BJ (cell line): ENCODE data around the gene VOPP1. TPM values are rescaled to one million over a fixed set of nuclear protein-coding genes. Genes with fewer than 3 reads are reported as not detected.

ENCODE experiments used
- CTCF ChIA-PET: fragments of 350-600 bp; formaldehyde crosslinking; extraction: SDS; loops from one replicate; lab custom pipeline; 2021; ENCODE audit warnings: antibody characterized with exemption, inconsistent platforms; lab: Yijun Ruan, JAX
- POLR2A ChIA-PET: fragments of 300-600 bp; sonication (Branson Sonifier 250); formaldehyde crosslinking; extraction: SDS; loops from one replicate; lab custom pipeline; 2021; ENCODE audit warnings: antibody characterized with exemption; lab: Charles Lee
- DNase-seq: peaks from one replicate; pipeline ENCODE4 v3.0.0-alpha.2; 2011; ENCODE audit warnings: low read depth
- H3K27me3 ChIP-seq: 2 replicates; pipeline ENCODE4 v1.6.0; 2011; ENCODE audit warnings: low read length; ENCODE audit not compliant: control insufficient read depth, insufficient read depth
- H3K36me3 ChIP-seq: 2 replicates; pipeline ENCODE4 v1.5.1; 2011; ENCODE audit warnings: low read length; ENCODE audit not compliant: control insufficient read depth, insufficient read depth
- H3K4me3 ChIP-seq: 2 replicates; pipeline ENCODE4 v1.5.1; 2011; ENCODE audit warnings: low read depth, mild to moderate bottlenecking, control low read depth, low read length
- CTCF ChIP-seq: IDR thresholded peaks from 2 replicates; pipeline ENCODE4 v1.5.1; 2011; ENCODE audit warnings: low read depth, mild to moderate bottlenecking, control low read depth, inconsistent platforms, low read length, moderate library complexity; ENCODE audit not compliant: insufficient read depth
- polyA plus RNA-seq: library from polyadenylated mRNA; depleted of rRNA; stranded (reverse); fragments of >200 nt; gene quantifications from 2 replicates; pipeline ENCODE4 v1.2.3, GENCODE V29; 2011

The VOPP1 gene
- polyA plus RNA-seq, 1 experiment, result 83.7 TPM

DNA sequence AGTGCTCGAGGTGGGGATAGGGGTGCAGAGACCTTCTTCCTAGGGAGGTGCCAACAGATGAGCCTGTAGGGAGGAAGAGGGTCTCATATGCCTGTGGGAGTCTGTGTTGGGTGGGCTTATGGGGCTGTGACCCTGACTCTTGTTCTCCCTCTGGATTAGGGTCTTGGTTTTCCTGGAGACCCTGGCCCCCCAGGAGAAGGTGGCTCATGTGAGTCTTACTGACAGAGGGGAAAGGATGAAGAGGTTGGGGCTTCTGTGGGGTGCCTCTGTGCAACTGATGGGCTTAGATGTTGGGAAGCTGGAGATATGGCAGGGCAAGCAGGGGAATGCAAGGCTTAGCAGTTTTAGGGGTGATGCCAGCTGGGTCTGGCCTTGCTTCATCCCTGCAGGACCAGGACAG, 20.2 kb upstream of the VOPP1 start:
- POLR2A ChIA-PET, result no interaction called here
- TF ChIP-seq CTCF, result no peak
- H3K4me3 ChIP-seq, result no peak overlapping the region
- peaks cover 7% of the 10 kb centered on the region; the same call in 1 of the 2 replicates for H3K27me3 ChIP-seq
- DNase-seq, result no peak
- CTCF ChIA-PET, result interaction anchor here (0.7 to 2.0 kb wide), 2 partner anchors 19 to 245 kb away, joined by 4 to 10 read pairs; no protein-coding TSS in a partner anchor
- no peaks in the 10 kb centered on the region for H3K36me3 ChIP-seq

DNA sequence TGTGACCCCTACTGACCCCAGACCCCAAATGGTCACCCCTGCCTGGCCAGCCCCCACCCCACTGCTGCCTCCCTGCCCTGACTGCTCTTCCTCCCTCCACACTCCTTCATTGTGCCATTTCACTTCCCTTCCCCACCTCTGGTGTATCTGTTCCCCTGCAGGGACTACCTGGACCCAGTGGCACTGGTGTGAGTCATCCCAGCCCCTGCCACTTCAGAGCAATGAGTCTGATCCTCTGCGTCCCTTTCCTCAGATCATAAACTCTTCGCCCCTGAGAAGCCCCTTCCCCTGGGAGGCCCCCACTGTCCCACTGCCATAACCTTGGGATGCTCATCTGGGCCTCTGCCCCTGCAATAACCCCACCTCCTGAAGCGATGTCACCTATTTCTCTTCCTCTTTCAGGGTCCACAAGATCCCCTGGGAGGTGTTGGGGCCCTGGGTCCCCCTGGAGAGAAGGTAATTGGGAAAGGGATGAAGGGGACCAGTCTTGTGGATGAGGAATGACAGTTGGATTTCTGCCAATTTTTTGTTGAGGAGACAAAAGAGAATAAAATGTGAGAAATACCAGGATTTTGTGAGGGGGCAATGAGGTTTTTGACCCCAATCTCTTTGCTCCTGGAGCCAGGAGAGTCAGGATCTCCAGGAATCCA, 19.1 kb upstream of the VOPP1 start:
- TF ChIP-seq CTCF, result no peak
- CTCF ChIA-PET, result no interaction called here
- H3K4me3 ChIP-seq, result no peak overlapping the region
- H3K36me3 ChIP-seq, result no peaks in the 10 kb centered on the region
- POLR2A ChIA-PET, result no interaction called here
- DNase-seq, result no peak
- peaks cover 6% of the 10 kb centered on the region for H3K27me3 ChIP-seq

DNA sequence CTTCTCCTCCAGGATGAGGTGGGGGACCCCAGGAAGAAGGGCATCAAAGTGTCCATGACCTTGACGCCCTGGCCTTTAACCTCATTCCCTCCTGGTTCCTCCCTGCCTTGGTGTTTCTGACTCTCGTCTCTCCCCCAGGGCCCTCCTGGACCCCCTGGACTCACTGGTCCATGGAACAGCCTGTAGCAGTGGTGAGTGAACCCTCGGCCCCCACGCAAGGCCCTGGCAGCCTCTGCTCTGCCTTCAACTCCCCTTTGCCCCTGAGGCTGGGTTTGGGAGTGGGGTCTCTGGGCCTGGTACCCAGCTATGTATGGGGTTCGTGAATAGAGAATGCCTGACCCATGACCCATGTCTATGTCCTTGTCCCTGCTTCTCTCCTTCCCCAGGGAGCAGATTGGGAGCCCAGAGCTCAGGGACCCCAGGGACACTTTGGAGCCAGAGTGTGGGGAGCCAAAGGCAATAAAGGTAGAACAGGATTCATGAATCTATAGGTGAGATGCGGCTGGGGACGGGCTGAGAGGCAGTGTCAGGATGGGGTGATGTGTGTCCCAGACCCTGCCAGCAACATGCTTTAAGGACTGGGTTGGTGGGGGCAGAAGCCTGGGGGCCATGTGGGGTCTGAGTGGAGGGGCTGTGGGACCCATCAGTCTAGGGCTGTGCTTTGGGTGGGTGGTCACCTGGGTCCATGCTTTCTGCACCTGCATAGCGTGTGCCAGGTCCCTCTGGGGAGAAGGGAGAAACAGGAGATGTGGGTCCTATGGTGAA, 18.4 kb upstream of the VOPP1 start:
- Histone ChIP-seq H3K27me3 (peaks cover 6% of the 10 kb centered on the region), H3K36me3 (no peaks in the 10 kb centered on the region), H3K4me3 (no peak overlapping the region)
- ChIA-PET CTCF (no interaction called here), POLR2A (interaction anchor here (0.6 kb wide), 1 partner anchor 44 kb away, joined by 3 read pairs; no protein-coding TSS in a partner anchor)
- TF ChIP-seq CTCF, result no peak
- no peak for DNase-seq

GRCh38 chr7:55589905-55590304, 17.6 kb upstream of the VOPP1 start:
- CTCF ChIA-PET, result no interaction called here
- POLR2A ChIA-PET, result no interaction called here

More at GRCh38 chr7:55589905-55590304, 17.6 kb upstream of the VOPP1 start:
- DNase-seq, result no peak
- no peak overlapping the region for H3K4me3 ChIP-seq
- H3K36me3 ChIP-seq, result no peaks in the 10 kb centered on the region
- peaks cover 6% of the 10 kb centered on the region for H3K27me3 ChIP-seq
- no peak for TF ChIP-seq CTCF
